Aorta (tissue), 5 donors: ENCODE data around the gene TMPRSS3. TPM values are rescaled to one million over a fixed set of nuclear protein-coding genes. Genes with fewer than 3 reads are reported as not detected.

ENCODE experiments used
- ATAC-seq: fragments of 200-7000 bp; cut with Tn5 transposase; one replicate; pipeline ENCODE4 v1.9.1; 2022; ENCODE audit warnings: moderate library complexity; ENCODE audit not compliant: low FRiP score
- DNase-seq, 2 donors: peaks; one replicate each; pipeline ENCODE4 v3.0.0-alpha.2; 2020
- H3K27ac ChIP-seq, 2 donors: one replicate each; pipeline ENCODE4 v1.5.1; 2013; ENCODE audit warnings: low read length in 2 of 2, mild to moderate bottlenecking in 2 of 2, moderate library complexity in 2 of 2, control low read depth in 1 of 2, inconsistent platforms in 1 of 2, low read depth in 1 of 2
- H3K27me3 ChIP-seq, 2 donors: one replicate each; pipeline ENCODE4 v1.6.1; 2013; ENCODE audit warnings: control low read depth in 1 of 2, low read length in 1 of 2, mild to moderate bottlenecking in 1 of 2, moderate library complexity in 1 of 2; ENCODE audit not compliant: insufficient read depth in 2 of 2, control insufficient read depth in 1 of 2
- H3K36me3 ChIP-seq, 2 donors: one replicate each; pipeline ENCODE4 v1.6.1; 2013; ENCODE audit warnings: control low read depth in 1 of 2, low read length in 1 of 2, mild to moderate bottlenecking in 1 of 2; ENCODE audit not compliant: insufficient read depth in 2 of 2, control insufficient read depth in 1 of 2
- H3K4me1 ChIP-seq, 2 donors: one replicate each; pipeline ENCODE4 v1.6.1; 2013; ENCODE audit warnings: low read length in 2 of 2, control low read depth in 1 of 2, mild to moderate bottlenecking in 1 of 2, moderate library complexity in 1 of 2; ENCODE audit not compliant: insufficient read depth in 2 of 2, control insufficient read depth in 1 of 2
- H3K4me3 ChIP-seq, 2 donors: one replicate each; pipeline ENCODE4 v1.5.1; 2013; ENCODE audit warnings: low read length in 2 of 2, control low read depth in 1 of 2, mild to moderate bottlenecking in 1 of 2
- H3K9me3 ChIP-seq: one replicate; pipeline ENCODE4 v1.6.1; 2013; ENCODE audit warnings: mild to moderate bottlenecking, low read length; ENCODE audit not compliant: control insufficient read depth
- WGBS, 2 donors: extraction: QIAGEN DNeasy Blood & Tissue Kit; methylation state at CpG; one replicate each; pipeline ENCODE4 v1.1.7; 2013; 5-methylcytosine and 5-hydroxymethylcytosine counted together
- intact Hi-C, 2 donors: fragments of 100-400 bp; cut with DNase I; formaldehyde crosslinking; loops; one replicate each; pipeline versions ENCODE4 v1.14.2 to v1.15.0; 2022
- polyA plus RNA-seq, 2 donors: library from polyadenylated mRNA; stranded (reverse); fragments of 200-250 nt; gene quantifications; one replicate each; pipeline ENCODE4 v1.2.3, GENCODE V29; 2013
- total RNA-seq, 2 donors: library from RNA; stranded (reverse); fragmentation: NEBNext Ultra II Directional; extraction: Animal tissue kit (Norgen Biotek cat#: 25700); gene quantifications; one replicate each; pipeline ENCODE4 v1.2.1, GENCODE V29; 2021
- donor health status: healthy with polysubstance abuse.
- donor health status: Bipolar disorder and iron deficiency.
- donor health status: DM: no; HTN: no; CAD: no.
- donor health status: DM: no; HTN: no; CAD: no.
- donor health status: DM: yes; HTN: yes; CAD: no.

Gene TMPRSS3
- total and polyA plus RNA-seq, 4 donors = 0.15 TPM; not detected in 2

DNA sequence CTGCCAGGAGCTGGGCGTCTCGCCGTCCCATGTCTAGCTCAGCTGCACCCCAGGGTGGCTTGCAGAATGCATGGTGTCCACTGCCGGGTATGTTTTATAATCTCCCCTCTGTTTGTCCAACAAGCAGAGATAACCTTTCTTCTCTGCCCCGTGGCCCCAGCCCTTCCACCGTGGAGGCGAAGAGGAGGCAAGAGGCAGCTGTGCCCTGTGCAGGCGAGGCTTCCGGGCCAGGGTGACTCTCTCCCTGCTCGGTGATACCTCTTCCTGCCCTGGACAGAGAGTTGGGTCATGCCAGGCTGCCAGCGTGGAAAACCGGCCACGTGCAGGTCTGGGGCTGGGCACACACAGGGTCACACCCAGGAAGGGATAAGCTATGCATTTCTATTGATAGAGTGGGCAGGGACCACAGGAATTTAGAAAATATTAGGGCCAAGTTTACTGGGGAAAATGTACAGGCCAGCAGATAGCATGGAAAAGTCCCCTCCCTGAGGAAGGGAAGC, 44.9 kb downstream of the TMPRSS3 start, which contains the start of gene TFF2:
TSS of gene TFF2 (minus strand) at position 68 of the 500 bp plus-strand sequence. CDS start at position 31, 37 bp downstream.
- ATAC-seq (no peak), DNase-seq (no peak)
- Histone ChIP-seq H3K4me1 (no peaks in the 10 kb centered on the region), H3K27ac (no peak within 1 kb of the TSS), H3K36me3 (no peaks in the 10 kb centered on the region), H3K9me3 (peaks cover 2% of the 10 kb centered on the region), H3K27me3 (no peaks in the 10 kb centered on the region), H3K4me3 (no peak within 1 kb of the TSS)
- WGBS, 2 donors = 53 to 54% methylated on average over 13 of the region's 13 CpGs
- intact Hi-C loops = no loop called here

GRCh38 chr21:42350318-42350910, 45.4 kb downstream of the TMPRSS3 start:
- Histone ChIP-seq H3K27ac (no peak overlapping the region), H3K27me3 (no peaks in the 10 kb centered on the region), H3K4me3 (no peak overlapping the region), H3K36me3 (no peaks in the 10 kb centered on the region), H3K4me1 (no peaks in the 10 kb centered on the region), H3K9me3 (peaks cover 2% of the 10 kb centered on the region)
- intact Hi-C loops = no loop called here
- WGBS, 2 donors = 46 to 61% methylated on average over 9 to 11 of the region's 11 CpGs
- no peak for DNase-seq
- ATAC-seq = no peak

DNA sequence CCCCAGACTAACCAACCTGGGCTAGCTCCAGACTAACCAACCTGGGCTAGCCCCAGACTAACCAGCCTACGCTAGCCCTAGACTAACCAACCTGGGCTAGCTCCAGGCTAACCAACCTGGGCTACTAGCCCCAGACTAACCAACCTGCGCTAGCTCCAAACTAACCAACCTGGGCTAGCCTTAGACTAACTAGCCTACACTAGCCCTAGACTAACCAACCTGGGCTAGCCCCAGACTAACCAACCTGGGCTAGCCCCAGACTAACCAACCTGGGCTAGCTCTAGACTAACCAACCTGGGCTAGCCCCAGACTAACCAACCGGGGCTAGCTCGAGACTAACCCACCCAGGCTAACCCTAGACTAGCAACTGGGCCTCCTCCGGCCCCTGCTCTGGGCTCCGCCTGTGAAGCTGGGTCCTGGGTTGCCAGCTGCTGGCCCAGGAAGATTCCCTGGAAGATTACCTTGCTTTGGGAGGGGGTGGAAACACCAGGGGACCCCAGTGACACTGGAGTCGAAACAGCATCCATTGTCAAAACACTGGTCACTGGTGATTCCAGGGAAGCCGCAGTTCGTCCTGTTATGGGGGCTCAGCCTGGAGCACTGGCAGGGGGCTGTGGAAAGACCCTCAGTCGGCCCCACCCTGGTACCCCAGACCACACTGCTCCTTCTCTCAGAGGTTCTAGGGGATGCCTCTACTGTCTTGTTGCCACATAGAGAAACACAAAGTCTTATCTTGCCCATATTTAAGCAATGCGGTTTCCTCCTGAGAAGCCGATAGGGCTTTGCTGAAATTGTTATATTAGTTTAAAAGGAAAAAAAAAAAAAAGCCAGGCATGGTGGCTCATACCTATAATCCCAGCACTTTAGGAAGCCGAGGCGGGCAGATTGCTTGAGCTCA, 46.2 kb downstream of the TMPRSS3 start:
- no peaks in the 10 kb centered on the region for H3K27me3 ChIP-seq
- H3K4me3 ChIP-seq = no peak overlapping the region
- ATAC-seq (no peak), DNase-seq (no peak)
- H3K4me1 ChIP-seq = no peaks in the 10 kb centered on the region
- peaks cover 2% of the 10 kb centered on the region for H3K9me3 ChIP-seq
- 79 to 81% methylated on average over 14 of the region's 14 CpGs for WGBS, 2 donors
- H3K36me3 ChIP-seq = no peaks in the 10 kb centered on the region
- H3K27ac ChIP-seq = no peak overlapping the region
- intact Hi-C loops = no loop called here

DNA sequence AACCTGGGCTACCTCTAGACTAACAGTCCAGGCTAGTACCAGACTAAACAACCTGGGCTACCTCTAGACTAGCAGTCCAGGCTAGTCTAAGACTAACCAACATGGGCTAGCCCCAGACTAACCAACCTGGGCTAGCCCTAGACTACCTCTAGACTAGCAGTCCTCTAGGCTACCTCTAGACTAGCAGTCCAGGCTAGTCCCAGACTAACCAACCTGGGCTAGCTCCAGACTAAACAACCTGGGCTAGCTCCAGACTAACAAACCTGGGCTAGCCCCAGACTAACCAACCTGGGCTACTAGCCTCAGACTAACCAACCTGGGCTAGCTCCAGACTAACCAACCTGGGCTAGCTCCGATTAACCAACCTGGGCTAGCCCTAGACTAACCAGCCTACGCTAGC, 47.1 kb downstream of the TMPRSS3 start:
- 86 to 93% methylated on average over 2 of the region's 2 CpGs for WGBS, 2 donors
- Histone ChIP-seq H3K27me3 (no peaks in the 10 kb centered on the region), H3K4me3 (no peak overlapping the region), H3K4me1 (no peaks in the 10 kb centered on the region), H3K36me3 (no peaks in the 10 kb centered on the region), H3K9me3 (peaks cover 2% of the 10 kb centered on the region), H3K27ac (no peak overlapping the region)
- no peak for DNase-seq
- intact Hi-C loops = no loop called here
- ATAC-seq = no peak

GRCh38 chr21:42347601-42348327, 48.1 kb downstream of the TMPRSS3 start:
- H3K27ac ChIP-seq = no peak overlapping the region
- H3K9me3 ChIP-seq = no peaks in the 10 kb centered on the region
- no peaks in the 10 kb centered on the region for H3K27me3 ChIP-seq
- H3K4me3 ChIP-seq = no peak overlapping the region
- ATAC-seq = no peak
- 85% methylated on average over 30 of the region's 30 CpGs for WGBS, 2 donors
- H3K36me3 ChIP-seq = no peaks in the 10 kb centered on the region
- H3K4me1 ChIP-seq = no peaks in the 10 kb centered on the region
- DNase-seq = no peak
- intact Hi-C loops = no loop called here

GRCh38 chr21:42346866-42347600, 48.8 kb downstream of the TMPRSS3 start:
- H3K4me3 ChIP-seq = no peak overlapping the region
- ATAC-seq = no peak
- intact Hi-C loops = no loop called here

GRCh38 chr21:42346441-42346840, 49.4 kb downstream of the TMPRSS3 start:
- no peak for DNase-seq
- ATAC-seq = no peak
- no peak overlapping the region for H3K27ac ChIP-seq
- no peaks in the 10 kb centered on the region for H3K36me3 ChIP-seq
- H3K27me3 ChIP-seq = no peaks in the 10 kb centered on the region
- H3K4me3 ChIP-seq = no peak overlapping the region
- intact Hi-C loops = no loop called here
- H3K9me3 ChIP-seq = no peaks in the 10 kb centered on the region
- WGBS, 2 donors = 86 to 88% methylated on average over 9 of the region's 9 CpGs
- no peaks in the 10 kb centered on the region for H3K4me1 ChIP-seq

More at GRCh38 chr21:42346866-42347600, 48.8 kb downstream of the TMPRSS3 start:
- H3K4me1 ChIP-seq = no peaks in the 10 kb centered on the region
- DNase-seq = no peak
- H3K27me3 ChIP-seq = no peaks in the 10 kb centered on the region
- 86 to 87% methylated on average over 30 of the region's 30 CpGs for WGBS, 2 donors
- H3K27ac ChIP-seq = no peak overlapping the region
- H3K36me3 ChIP-seq = no peaks in the 10 kb centered on the region
- no peaks in the 10 kb centered on the region for H3K9me3 ChIP-seq

GRCh38 chr21:42344631-42345030, 51.2 kb downstream of the TMPRSS3 start:
- Histone ChIP-seq H3K27ac (no peak overlapping the region), H3K9me3 (no peaks in the 10 kb centered on the region), H3K27me3 (no peaks in the 10 kb centered on the region), H3K4me3 (no peak overlapping the region), H3K4me1 (no peaks in the 10 kb centered on the region), H3K36me3 (no peaks in the 10 kb centered on the region)
- no peak for DNase-seq
- no peak for ATAC-seq
- WGBS, 2 donors = 60 to 67% methylated on average over 4 of the region's 4 CpGs
- intact Hi-C loops = no loop called here
